ENCODE measurements around the gene CDC45.

Gene CDC45

GRCh38 chr22:19448076-19448607, 31.6 kb upstream of the CDC45 start:
- peak; percentile 70 for DNase-seq

GRCh38 chr22:19448739-19449421, 30.8 kb upstream of the CDC45 start:
- peak; percentile 69 for DNase-seq

DNA sequence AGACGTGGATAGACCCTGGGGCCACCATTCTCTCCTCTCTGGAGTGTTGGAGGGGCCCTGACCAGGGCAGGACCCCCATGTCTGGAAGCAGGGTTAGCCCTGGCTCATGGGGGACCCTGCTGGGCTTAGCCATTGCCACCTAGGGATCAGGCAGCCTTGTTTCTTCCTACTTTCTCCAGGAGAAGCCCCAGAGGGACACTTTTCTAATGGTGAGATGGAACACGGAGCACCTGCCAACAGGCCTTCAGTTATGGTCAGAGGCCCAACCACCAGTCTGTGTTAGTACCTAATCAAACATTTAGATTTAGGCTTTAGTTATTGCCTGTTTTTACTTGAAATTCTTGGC, 30.3 kb upstream of the CDC45 start:
- no peak for DNase-seq

- DNase-seq: no peak
Measured at GRCh38 chr22:19450363-19451175, 29.2 kb upstream of the CDC45 start.

GRCh38 chr22:19451570-19451969, 28.1 kb upstream of the CDC45 start:
- DNase-seq: no peak

DNA sequence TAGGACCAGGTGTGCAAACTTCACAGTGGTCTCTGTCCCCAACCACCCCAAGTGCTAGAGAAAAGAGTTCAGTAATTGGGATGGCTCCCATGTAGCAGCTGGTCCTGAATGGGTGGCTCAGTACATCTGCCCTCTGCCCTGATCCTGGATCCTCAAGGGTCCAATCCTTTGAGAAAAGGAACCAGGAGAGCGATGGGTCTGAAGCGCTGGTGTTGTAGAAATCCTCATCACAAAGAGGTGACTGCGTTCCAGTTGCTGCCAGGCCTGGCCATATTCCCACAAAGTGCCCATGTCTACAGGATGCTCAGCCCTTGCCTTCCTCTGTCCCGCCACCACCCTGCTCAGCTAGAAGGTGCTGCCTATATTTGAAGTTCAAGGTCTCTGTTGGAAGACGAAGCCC, 26.0 kb upstream of the CDC45 start:
- DNase-seq: no peak

- DNase-seq: no peak
Measured at GRCh38 chr22:19454156-19454555, 25.6 kb upstream of the CDC45 start.

DNA sequence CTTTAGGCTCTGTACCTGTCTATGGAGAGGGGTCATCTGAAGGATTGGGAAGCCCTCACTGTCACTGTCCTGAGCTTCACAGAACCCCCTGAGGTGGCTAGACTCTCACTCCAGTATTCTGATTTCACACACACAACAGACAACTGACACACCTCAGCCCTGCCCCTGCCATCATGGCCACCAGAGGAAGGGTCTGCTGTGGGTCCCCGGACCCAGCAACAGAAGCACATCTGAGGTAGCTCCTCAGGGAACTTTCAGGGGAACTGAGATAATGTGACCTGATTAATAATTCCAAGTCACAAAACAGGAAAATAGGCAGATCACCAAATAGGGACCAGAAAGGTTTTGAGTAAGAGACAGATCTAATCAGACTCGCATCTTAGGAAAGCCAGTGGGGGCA, 24.7 kb upstream of the CDC45 start:
- DNase-seq: no peak

DNA sequence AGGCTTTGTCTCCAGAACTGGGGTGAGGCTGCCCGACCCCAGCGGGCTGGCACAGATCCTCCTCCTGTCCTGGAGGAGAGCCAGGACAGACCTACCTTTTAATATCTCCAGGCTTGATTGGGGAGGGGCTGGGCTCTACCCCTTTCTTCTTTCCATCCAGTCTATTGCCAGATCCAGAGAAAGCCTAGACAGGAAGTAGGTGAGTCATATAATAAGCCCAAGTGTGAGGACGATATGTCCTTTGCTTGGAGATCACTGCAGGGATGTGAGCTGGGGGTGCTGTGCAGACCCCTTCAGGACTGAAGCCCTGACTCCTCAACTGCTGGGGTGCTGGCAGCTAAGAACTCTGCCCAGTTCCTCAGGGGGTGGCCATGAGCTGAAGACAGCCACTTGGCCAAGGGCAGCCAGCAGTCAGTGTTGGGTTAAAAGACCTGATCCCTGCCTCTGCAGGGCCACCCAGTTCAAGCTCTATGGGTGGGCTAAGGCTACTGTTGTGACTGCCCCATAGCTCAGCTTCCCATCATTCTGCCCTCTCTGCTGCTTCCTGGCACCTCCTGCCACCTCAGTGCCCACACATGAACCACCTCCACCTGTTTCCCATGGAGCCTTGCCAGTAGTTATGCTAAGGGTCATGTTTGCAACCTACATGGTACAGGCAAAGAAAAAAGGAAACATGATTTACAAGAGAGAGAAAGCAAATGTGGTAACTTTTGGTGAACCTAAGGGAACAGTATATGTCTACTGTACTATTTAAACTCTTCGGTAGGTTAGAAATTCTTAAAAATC, 23.9 kb upstream of the CDC45 start:
- DNase-seq: no peak

GRCh38 chr22:19456541-19456940, 23.2 kb upstream of the CDC45 start:
- no peak for DNase-seq

GRCh38 chr22:19457828-19458428, 21.8 kb upstream of the CDC45 start:
- peak; percentile 56 for DNase-seq

- no peak for DNase-seq
Measured at GRCh38 chr22:19460036-19460435, 19.7 kb upstream of the CDC45 start.

DNA sequence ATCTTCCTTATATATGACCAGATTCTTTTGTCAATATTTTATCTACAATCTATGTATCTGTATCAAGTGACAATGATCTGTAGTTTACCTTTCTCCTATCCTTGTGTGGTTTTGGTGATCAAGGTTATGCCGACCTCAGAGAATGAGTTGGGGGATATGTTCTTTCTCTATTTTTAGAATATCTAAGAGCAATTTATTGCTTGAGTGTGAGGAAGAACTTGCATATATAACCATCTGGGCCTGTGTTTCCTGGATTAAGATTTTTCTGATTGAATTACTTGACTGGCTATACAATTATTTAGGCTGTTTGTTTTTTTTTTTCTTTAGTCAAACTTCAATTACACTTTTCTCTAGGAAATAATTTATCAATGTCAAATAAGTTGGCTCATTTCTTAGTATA, 18.2 kb upstream of the CDC45 start:
- DNase-seq: no peak

DNA sequence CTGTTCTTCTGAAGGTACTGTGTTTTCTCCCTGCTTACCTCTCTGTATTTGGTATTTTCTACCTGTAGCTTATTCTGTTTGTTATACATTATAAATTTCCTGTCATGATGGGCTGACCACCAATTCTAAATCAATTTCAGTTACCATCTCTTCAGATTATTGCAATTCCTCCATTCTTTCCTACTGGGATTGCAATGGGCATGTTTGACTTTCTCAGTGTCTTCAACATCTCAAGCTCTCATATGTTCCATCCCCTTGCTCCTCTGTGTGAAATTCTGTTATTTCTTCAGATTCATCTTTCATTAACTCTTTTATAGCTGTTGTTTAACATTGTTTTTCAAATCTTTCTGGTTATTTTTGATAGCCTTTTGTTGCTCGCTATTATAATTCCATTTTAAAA, 16.7 kb upstream of the CDC45 start:
- DNase-seq: no peak

GRCh38 chr22:19463491-19464469, 15.9 kb upstream of the CDC45 start:
- no peak for DNase-seq

GRCh38 chr22:19464546-19464945, 15.2 kb upstream of the CDC45 start:
- DNase-seq: no peak

- no peak for DNase-seq
Measured at GRCh38 chr22:19464975-19465374, 14.7 kb upstream of the CDC45 start.

GRCh38 chr22:19466126-19466716, 13.5 kb upstream of the CDC45 start:
- no peak for DNase-seq

GRCh38 chr22:19466848-19467752, 12.6 kb upstream of the CDC45 start:
- no peak for DNase-seq

DNA sequence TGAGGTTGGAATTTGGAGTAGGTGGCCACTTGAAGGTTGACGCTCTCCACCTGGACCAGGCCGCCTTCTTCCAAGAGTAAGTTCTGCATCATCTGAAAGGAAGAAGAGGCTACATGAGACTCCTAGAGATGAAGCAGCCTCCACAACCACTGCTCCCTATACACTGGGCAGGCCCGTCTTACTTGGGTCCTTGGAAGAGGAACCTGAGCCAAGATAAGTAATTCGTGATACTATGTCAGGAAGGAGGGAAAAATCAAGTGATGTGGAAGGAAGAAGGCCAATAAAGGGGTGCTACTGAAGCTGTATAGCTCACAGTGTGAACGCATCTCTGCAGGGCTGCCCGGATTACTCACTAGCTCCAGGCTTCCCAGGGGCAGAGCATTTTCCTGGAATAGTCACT, 11.8 kb upstream of the CDC45 start:
- DNase-seq: no peak
